ENCODE measurements around the gene CLASP1.
"Not testable (repeated sequence)": the region's sequence is repeated elsewhere in the genome, so short reads cannot be mapped to it uniquely, and the experiment has no call there.

CLASP1 gene

DNA sequence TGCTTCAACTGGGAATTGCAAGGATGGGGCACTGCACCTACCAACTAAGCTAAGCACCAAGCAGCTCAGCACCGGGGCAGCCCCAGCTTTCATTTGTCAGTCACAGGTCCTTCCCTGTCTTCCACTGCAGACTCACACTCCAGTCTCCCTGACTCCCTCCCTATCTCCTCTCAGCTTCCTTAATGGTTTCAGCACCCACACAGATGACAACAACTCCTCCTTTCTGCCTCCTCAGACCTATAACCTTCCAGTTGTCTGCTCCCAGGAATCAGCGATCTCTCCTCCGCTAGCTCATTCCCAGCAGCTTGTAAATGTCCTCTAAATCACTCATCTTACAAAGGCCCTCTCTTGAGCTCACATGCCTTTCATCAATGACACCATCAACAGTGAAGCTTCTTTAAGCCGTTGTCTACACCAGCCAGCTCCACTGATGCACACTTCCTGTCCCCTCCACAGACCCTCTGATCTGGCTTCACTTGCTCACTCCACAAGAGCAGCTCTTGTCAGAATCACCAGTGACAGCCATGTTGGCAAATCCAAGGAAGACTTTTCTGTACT, 32.1 kb downstream of the CLASP1 start:
- no peak for DNase-seq (ENCODE audit: low read depth)

DNA sequence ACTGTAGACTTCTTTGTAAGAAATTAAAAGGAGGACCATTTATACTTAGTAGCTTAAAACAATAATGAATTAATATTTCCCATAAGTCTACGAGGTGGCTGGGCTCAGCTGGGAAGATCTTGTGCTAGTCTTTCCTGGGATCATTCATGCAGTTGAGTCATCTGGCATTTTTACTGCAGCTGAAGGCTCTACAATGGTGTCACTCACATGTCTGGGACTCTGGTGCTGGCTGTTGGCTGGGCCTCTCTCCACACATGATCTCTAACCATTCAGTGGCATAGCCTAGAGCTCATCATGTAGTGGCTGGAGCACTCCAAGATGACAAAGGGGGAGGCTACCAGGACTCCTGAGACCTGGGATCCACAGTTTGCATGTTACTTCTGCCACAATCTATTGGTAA, 35.5 kb downstream of the CLASP1 start:
- no peak for DNase-seq (ENCODE audit: low read depth)

DNA sequence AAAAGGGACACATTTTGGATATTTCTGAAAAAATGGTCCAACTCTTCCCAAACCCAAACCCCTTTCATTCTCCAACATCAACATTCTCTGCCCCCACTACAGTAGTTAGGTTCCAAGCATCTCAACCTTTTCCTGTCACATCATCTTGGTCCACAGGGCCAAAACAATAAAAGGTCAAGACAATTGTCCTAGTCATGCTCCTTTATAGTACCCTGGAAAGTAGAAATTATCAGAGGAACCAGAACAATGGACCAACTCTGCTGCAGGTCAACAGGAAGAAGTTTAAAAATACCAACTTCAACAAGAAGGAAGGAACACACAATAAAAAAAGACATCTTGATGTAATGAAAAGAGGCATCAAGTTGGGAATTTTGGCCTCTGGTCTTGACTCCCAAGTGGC, 36.1 kb downstream of the CLASP1 start:
- DNase-seq (ENCODE audit: low read depth) = no peak

DNA sequence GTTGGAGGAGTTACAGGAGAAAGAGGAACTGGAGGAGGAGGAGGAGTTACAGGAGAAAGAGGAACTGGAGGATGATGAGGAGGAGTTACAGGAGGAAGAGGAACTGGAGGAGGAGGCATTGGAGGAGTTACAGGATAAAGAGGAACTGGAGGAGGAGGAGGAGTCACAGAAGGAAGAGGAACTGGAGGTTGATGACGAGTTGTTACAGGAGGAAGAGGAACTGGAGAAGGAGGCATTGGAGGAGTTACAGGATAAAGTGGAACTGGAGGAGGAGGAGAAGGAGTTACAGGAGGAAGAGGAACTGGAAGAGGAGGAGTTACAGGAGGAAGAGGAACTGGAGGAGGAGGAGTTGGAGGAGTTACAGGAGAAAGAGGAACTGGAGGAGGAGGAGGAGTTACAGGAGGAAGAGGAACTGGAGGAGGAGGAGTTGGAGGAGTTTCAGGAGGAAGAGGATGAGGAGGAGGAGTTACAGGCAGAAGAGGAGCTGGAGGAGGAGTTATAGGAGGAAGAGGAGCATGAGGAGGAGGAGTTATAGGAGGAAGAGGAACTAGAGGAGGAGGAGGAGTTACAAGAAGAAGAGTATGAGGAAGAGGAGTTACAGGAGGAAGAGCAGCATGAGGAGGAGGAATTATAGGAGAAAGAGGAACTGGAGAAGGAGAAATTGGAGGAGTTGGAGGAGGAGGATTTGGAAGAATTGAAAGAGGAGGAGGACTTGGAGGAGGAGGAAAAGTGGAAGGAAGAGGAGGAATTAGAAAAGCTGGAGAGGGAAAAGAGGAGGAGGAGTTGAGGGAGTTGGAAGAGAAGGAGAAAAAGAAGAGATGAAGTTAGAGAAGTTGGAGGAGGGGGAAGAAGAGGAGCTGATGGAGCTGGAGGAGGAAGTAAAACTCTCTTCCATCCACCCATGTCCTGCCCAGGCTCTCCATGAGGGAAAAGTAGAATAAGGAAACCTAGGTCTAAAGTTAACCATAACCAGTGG, 37.2 kb downstream of the CLASP1 start:
- DNase-seq (ENCODE audit: low read depth) = no peak

DNA sequence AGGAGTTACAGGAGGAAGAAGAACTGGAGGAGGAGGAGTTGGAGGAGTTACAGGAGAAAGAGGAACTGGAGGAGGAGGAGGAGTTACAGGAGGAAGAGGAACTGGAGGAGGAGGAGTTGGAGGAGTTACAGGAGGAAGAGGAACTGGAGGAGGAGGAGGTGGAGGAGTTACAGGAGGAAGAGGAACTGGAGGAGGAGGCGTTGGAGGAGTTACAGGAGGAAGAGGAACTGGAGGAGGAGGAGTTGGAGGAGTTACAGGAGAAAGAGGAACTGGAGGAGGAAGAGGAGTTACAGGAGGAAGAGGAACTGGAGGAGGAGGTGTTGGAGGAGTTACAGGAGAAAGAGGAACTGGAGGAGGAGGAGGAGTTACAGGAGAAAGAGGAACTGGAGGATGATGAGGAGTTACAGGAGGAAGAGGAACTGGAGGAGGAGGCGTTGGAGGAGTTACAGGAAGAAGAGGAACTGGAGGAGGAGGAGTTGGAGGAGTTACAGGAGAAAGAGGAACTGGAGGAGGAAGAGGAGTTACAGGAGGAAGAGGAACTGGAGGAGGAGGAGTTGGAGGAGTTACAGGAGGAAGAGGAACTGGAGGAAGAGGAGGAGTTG, 38.1 kb downstream of the CLASP1 start:
- not testable (repeated sequence) for DNase-seq (ENCODE audit: low read depth)

DNA sequence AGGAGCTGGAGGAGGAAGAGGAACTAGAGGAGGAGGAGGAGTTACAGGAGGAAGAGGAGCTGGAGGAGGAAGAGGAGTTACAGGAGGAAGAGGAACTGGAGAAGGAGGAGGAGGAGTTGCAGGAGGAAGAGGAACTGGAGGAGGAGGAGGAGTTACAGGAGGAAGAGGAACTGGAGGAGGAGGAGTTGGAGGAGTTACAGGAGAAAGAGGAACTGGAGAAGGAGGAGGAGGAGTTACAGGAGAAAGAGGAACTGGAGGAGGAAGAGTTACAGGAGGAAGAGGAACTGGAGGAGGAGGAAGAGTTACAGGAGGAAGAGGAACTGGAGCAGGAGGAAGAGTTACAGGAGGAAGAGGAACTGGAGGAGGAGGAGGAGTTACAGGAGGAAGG, 38.8 kb downstream of the CLASP1 start:
- DNase-seq (ENCODE audit: low read depth) = not testable (repeated sequence)

DNA sequence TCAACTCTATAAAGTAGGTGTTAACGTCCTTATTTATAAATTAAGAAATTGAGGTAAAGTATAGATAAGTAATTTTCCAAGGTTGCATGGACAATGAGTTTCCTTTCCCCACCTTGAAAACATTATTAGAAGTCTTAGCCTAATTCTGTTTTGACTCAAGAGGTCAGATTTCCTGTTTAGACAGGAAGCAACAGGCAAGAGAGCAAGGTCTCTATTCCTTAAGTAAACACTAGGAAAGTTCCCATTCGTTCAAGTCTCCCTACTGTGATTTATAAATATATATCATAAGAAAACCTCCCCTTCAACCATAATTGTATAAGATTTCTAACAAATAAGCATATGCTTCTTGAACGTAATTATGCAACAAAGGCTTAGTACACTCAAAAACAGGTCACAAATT, 40.3 kb downstream of the CLASP1 start:
- no peak for DNase-seq (ENCODE audit: low read depth)

DNA sequence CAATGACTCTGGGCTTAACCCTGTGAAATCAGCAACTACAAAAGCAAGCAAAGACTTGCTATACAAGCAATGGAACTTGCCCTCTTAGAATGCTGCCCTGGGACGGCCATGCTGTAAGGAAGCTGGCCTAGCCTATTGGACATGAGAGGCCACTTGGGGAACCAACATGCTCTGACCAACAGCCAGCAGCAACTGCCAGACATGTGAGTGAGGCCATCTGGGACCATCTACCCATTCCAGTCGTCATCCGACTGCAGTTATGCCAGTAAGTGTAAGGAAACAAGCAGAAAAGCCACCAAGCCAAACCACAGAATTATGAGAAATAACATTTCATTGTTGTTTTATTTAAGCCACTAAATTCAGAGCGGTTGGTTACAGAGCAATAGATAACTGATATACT, 40.9 kb downstream of the CLASP1 start:
- no peak for DNase-seq (ENCODE audit: low read depth)

DNA sequence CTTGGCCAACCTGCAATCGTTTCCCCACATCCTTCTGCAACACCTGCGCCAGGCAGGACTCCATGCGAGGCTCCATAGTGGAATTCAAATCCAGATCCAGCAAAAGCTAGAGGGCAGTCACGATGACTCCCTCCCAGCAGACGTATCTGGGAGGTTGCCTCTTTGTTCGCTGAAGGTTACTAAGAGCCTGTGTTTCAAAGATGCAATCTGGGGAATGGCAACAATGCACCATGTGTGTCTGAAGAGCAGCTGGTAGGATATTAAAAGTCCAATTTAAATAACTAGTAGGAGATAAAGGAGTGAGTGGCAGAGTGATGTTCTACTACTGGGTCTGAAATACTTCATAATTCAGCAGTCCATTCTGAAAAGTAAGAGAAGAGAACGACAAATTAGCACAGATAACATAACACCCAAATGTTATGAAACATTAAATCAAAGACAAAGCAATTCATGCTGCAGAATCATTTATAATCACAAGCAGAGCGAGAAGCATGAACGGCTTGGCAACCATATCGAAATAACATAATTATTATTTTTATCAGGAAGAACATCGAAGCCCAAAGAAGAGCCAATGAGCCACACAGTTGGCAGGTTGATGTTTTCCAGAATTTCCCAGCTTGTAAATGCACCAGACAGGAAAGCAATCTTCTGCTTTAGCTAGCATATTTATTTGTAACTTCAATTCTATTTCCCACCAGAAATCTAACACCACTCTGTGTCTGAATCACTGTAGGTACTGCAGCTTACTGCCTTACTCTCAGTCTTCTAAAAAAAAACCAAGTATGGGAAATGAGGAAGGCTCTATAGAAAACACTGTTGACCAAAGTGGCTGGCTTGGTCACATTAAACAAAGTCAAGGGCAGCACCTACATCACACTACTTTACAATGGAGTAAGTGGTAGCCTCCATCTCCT, 43.2 kb downstream of the CLASP1 start:
- no peak for DNase-seq (ENCODE audit: low read depth)

DNA sequence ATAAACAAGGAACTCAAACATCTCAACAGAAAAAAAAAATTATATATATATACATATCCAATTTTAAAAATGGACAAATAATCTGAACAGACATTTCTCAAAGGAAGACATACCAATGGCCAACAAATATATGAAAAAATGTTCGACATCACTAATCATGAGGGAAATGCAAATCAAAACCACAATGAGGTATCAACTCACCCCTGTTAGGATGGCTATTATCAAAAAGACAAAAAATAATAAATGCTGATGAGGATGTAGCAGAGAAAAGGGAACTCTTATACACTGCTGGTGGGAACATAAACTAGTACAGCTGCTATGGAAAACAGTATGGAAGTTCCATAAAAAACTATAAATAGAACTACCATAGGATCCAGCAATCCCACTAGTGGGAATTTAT, 46.1 kb downstream of the CLASP1 start:
- no peak for DNase-seq (ENCODE audit: low read depth)

DNA sequence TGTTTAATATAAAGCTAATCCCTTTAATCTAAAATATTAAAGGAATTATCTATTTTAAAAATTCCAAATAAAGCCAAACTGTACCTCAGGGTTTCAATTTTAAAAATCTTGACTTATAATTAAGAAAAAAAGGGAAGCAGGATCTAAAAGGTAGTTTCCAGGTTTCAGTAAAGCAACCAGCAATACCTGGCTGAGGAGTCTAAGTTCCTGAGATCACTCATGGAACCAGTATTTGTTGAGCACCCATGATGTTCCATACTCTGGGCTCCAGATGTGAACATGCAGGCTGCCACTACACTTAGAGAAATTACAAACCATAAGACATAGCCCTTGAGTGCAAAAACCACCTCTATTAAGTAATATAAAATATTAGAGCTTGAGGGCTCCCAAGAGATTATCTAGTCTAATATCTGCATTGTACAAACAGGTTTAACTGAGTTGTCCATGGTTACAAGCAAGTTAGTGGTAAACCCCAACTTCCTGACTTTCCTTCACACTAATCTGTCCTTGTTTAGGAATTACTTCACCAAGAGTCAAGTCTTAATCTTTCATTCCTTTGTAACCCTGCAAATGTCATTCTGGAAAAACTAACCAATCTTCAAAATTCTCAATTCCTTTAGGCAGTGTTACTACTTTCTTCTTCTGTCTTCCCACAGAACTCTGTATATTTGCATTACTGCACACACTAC, 49.2 kb downstream of the CLASP1 start:
- DNase-seq (ENCODE audit: low read depth) = no peak

DNA sequence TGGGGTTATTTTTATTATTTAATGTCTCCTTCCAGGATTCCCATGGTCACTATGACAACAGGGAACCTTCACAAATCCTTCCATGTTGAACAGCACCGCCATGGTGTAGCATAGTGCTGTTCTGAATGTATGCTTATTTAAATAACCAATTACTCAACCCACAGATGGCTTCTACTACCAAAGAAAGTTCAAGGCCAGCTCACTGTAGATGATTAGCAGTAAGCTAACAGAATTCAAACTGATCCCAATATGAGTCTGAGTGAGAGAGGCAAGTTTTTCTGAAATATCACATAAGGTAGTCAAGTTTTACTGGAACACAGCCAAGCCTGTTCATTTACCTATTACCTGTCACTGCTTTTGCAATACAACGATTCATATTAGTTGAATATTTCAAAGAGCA, 51.2 kb downstream of the CLASP1 start:
- DNase-seq (ENCODE audit: low read depth) = no peak

DNA sequence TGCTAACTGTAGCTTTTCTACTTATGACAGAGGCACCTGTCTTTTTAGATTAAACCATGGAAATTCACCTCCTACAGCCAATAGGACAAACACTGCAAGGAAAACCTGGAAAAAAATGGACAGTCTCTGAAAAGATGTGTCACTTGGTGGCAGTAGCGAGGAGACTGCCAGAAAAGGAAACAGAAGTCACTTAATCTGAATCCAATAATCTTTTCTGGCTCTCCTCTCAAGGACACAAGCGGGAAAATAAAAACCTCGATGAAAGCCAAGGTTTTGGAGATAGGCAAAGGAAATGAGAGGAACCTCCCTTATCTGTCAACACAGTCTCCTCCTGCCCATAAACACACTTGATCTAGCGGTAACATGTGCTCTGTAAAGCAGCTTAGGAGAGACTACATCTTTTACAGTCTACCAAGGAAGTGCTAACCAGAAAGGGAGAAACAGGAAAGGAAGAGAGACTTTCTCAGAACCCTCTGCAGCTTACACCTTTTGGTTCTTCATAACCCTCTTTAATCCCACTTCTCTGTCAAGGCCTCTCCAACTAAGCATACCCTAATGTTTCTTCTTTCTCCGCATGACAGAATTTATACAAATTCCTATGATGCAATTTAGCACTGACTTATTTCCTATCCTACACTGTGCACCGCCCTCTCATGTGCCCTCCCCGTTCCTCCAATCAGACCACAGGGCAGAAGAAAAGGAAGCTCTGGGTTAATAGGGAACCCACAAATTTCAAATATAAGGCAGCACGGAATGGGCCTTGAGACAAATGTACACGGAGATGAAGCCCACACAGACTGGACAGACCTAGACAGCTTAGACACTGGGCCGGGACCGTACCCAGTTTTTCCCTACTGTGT, 52.8 kb downstream of the CLASP1 start:
- DNase-seq (ENCODE audit: low read depth) = no peak

DNA sequence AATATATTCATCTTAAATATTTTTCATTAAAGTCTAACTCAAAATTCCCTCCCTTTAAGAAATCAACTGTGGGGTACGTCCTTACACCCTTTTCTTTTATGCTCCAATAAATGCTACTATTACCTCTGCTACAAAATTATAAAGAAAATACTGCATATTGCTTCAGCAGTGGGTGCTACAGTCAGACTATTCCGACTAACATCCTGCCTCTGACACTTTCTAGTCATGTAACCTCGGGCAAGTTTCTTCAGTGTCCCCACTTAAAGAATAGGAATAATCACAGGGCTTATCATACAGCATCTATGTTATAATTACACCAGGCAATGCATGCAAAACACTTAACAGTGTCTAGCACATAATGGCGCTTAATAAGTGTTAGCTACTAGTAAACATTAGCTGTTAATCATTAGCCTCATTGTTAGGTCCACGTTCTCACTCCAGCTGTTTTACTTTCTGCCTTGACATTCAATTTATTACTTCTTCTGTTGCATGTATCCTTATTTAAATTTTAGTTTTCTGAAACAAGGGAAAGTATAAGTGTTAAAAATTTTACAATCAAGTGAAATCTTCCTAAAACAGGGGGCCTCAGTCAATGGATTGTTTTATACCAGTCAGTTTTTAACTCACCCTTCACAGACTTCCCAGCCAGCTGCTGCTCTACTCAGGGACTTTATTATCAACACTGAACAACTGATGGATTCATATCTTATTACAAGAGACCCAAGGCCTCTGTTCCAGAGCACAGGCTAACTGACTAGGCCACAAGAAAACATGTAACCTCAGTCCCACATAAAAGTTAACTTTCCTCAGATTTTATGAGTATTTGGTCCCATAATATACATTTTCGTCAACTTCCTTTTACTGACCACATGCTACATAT, 54.0 kb downstream of the CLASP1 start:
- no peak for DNase-seq (ENCODE audit: low read depth)

DNA sequence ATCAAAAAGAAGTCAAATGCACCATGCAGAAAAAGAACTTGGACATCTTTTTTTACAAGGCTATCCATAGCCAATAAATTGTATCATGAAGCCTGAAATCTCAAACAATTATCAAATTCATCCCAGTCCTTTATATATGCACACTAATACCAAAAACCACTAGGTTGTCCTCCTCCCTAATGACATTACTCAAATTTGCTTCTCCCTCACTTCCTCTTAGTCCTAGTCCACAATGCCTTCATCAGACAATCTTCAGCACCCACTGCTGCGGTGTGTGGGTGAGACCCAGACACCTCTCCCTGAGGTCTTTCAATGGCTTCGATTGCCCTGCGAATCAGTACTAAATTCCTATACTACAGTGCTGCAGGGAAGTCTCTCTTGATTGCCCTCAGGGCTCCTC, 58.1 kb downstream of the CLASP1 start:
- no peak for DNase-seq (ENCODE audit: low read depth)

DNA sequence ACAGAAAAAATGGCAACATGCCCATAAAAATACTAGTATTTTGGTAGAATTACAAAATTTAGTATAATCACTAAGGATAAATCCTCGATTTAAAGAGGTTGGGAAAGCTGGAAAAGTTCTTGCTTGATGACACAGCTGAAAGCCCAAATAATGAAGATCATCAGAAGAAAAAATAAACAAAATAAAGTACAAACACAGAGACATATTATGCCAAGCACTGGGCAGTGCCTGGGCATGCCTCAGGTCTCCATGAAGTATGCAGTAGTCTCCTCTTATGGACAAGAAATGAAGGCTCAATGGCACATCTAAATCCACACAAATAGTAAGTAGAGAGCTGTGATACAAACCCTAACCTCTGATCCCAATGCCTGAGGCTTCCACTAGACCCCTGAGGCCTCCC, 60.9 kb downstream of the CLASP1 start:
- DNase-seq (ENCODE audit: low read depth) = no peak

DNA sequence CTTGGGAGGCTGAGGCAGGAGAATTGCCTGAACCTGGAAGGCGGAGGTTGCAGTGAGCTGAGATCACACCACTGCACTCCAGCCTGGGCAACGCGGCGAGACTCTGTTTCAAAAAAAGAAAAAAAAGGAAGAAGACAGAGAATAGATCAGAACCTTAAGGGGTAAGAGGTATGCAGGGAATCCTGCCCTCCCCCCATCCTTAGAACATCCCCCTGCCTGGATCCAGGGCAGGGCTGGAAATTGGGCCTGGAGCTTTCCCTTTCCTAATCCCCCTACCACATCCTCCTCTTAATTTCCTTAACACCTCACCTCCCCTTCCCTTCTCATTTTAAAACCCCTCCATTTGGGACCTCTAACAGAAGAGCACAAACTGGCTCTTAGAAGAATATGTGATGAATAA, 62.1 kb downstream of the CLASP1 start:
- DNase-seq (ENCODE audit: low read depth) = no peak

DNA sequence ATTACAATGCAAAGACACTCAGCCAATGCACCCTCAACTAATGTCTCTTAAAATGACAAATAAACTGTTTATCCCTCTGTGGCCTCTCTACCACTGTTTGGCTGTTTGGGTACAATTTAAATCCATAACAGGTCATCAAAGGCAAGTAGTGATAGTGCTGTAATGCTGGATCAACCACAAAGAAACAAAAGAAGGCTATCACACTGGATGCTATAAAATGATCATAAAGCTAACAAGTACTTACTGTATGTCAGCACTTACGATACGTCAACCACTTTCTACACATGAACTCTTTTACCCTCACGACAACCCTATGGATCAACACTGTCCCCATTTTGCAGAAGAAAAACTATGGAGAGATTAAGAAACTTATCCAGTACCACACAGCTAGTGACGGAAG, 64.5 kb downstream of the CLASP1 start:
- no peak for DNase-seq (ENCODE audit: low read depth)

DNA sequence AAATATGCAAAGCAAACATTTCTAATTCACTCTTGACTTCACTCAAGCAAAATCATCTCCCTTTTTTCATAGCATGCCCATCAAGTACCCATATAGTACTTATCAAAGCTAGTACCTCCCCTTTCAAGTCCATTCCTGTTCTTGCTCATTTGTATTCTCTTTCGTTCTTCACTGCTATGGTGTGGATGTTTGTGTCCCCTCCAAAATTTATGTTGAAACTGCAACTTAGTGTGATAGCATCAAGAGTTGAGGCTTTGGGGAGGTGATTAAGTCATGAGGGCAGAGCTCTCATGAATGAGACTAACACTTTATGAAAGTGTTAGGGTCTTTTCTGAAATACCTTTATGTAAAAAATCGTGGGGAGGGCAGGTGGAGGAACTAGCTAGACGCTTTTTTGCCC, 65.7 kb downstream of the CLASP1 start:
- DNase-seq (ENCODE audit: low read depth) = no peak

DNA sequence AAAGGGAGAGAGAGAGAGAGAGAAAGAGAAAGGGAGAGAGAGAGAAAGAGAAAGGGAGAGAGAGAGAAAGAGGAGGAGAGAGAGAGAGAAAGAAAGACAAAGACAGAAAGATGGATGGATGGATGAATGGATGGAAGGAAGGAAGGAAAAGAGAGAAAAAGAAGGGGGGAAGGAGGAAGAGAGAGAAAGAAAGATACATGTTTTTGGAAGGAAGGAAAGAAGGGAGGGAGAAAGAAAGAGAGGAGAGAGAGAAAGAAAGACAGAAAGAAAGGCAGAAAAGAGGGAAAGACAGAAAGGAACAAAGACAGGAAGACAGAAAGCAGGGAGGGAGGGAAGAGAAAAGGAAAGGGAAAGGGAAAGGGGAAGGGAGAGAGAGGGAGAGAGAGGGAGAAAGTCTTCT, 67.0 kb downstream of the CLASP1 start:
- no peak for DNase-seq (ENCODE audit: low read depth)

All from activated T-cell treated with anti-CD3 and anti-CD28 coated beads for 48 hours (primary cell).